Measurements from ENCODE around the gene AUTS2.

AUTS2 gene

GRCh38 chr7:69847921-69848612 lies 249.8 kb downstream of the AUTS2 start:
- no peak for DNase-seq
- in situ Hi-C loops (cut with MboI; ENCODE audit: low pct_unique_long_range_greater_than_20kb, low sequenced_read_pairs), result no loop called here

- no peak for DNase-seq
- in situ Hi-C loops (cut with MboI; ENCODE audit: low pct_unique_long_range_greater_than_20kb, low sequenced_read_pairs), result no loop called here
Observed at GRCh38 chr7:69849268-69849667, 251.0 kb downstream of the AUTS2 start.

DNA sequence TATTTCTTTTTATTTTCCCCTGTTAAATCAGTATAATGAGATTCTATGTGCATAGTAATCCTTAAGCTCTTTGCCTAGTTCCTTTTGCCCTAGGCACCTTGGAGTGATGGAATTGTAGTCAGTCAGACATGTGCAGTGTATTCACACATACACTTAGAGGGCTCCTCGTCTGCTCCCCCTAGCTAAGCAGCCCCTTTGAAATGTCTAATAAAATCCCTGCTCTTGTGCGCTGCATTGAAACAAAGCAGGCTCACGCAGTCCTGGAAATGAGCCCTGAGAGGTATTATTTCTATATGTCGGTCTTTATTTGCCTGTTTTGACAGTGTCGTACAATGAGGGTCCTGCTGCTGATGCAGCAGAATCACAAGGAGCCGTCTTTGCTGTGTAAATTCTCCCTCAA lies 258.7 kb downstream of the AUTS2 start:
- no peak for DNase-seq
- in situ Hi-C loops (cut with MboI; ENCODE audit: low pct_unique_long_range_greater_than_20kb, low sequenced_read_pairs), result no loop called here

- in situ Hi-C loops (cut with MboI; ENCODE audit: low pct_unique_long_range_greater_than_20kb, low sequenced_read_pairs), result no loop called here
Observed at GRCh38 chr7:69858471-69858870, 260.2 kb downstream of the AUTS2 start.

DNA sequence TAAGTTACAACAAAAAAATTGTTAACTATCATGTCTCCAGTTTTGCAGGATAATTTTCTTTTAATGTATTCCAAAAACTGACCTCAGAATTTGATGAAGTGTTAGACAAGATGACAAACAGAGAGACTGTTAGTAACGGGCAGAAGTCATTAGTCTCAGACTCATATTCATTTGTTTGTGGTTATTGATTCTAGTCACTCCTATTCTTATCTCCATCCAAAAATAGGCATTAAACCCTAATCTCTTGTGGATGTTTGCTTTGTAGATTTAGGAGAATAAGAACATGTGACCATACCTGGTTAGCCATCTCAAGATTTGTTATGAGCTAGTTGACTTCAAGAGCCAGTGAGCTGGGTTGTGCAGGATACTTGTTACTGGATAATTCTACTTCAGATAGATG lies 261.1 kb downstream of the AUTS2 start:
- in situ Hi-C loops (cut with MboI; ENCODE audit: low pct_unique_long_range_greater_than_20kb, low sequenced_read_pairs), result no loop called here
- DNase-seq, result no peak

More at GRCh38 chr7:69858471-69858870, 260.2 kb downstream of the AUTS2 start:
- DNase-seq, result no peak

GRCh38 chr7:69860486-69860885 lies 262.2 kb downstream of the AUTS2 start:
- DNase-seq, result no peak
- in situ Hi-C loops (cut with MboI; ENCODE audit: low pct_unique_long_range_greater_than_20kb, low sequenced_read_pairs), result no loop called here

- DNase-seq, result no peak
- in situ Hi-C loops (cut with MboI; ENCODE audit: low pct_unique_long_range_greater_than_20kb, low sequenced_read_pairs), result no loop called here
Observed at GRCh38 chr7:69860941-69861622, 262.8 kb downstream of the AUTS2 start.

DNA sequence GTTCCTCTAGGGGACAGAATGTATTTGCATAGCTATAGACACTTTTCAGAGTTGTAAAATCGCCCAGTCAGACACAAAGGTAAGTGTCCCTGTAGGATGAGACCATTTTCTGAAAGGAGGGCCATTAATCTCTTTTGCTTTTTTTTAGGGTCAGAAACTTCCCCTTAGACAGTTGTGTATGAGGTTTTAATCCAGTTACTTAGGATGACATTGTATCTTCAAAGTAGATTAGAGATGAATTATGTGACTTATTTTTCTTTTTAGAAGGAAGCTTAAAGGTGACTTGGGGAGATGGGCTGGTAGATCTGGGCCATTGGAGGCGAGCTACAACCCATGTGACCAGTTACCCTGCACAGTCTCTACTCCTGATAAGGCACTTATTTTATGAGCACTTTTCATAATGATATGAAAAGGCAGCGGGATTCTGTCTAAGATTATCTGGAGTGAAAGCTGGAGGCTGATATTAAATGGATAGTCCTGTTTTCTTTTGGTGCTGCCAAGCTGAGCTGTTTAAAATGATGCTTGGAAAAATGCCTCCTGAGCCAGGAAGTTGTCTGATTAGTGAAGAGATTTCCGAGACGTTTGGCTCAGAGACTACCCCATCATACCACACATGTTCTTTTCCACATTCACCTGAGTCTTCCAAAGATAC lies 264.3 kb downstream of the AUTS2 start:
- in situ Hi-C loops (cut with MboI; ENCODE audit: low pct_unique_long_range_greater_than_20kb, low sequenced_read_pairs), result no loop called here
- no peak for DNase-seq

DNA sequence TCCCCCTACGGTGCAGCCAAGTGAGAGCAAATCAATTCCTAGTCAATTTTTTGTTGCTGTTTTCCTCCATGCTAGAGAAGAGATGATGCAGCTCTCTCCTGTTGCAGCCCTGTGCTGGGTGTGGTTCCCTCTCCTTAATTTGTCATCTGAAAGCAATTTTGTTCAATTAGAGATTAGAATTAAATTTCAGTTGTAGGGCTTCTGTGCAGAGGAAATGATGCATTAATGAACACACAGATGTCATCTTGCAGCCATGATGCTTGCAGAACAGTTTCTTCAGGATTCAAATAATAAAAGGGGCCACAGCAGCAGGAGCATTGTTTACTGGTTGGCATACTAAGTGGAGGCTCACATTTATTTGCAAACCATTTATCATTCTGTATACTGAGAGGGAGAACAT lies 266.0 kb downstream of the AUTS2 start:
- in situ Hi-C loops (cut with MboI; ENCODE audit: low pct_unique_long_range_greater_than_20kb, low sequenced_read_pairs), result no loop called here
- no peak for DNase-seq

DNA sequence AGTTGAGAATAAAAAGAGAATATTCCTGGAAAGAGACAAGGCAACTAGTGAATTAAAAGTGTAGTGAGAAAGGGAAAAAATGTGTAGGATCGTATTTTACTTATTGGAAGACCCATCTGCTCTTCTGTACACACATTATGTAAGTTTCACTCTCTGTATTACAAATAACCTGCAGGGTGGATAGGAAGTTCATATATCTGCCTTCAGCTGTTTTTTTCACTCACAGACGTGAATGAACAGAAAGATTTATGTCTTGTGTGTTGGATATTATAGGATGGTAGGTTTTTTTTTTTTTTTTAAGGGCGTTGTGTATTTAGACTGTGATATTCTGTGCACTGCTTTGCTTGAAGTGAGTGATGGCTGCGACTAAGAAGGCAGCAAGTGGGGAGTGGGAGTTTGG lies 266.5 kb downstream of the AUTS2 start:
- in situ Hi-C loops (cut with MboI; ENCODE audit: low pct_unique_long_range_greater_than_20kb, low sequenced_read_pairs), result no loop called here

GRCh38 chr7:69868921-69869320 lies 270.6 kb downstream of the AUTS2 start:
- in situ Hi-C loops (cut with MboI; ENCODE audit: low pct_unique_long_range_greater_than_20kb, low sequenced_read_pairs), result no loop called here
- no peak for DNase-seq

More for the DNA sequence above, 266.5 kb downstream of the AUTS2 start:
- DNase-seq, result no peak

DNA sequence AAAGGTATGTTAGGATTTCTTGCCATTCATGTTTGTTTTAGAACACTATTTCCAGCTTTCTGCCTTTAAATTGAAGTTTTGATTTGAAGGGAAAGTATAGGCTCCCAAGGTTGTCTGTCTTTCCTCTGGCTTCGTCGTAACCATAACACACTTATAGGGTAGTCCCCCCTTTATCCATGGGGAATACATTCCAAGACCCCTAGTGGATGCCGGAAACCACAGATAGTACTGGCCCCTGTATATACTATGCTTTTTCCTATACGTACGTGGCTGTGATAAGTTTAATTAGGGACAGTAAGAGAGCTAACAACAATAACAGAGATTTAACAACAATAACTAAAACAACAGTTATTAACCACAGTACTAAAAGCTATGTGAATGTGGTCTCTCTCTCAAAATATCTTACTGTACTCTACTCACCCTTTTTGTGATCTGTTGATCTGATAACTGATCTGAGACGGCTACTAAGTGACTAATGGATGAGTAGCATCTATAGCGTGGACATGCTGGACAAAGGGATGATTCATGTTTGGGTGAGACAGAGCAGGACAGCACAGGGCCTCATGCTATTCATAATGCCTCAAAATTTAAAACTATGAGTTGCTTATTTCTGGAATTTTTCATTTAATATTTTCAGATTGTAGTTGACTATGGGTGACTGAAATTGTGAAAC lies 273.1 kb downstream of the AUTS2 start:
- no peak for DNase-seq

GRCh38 chr7:69871886-69872569 lies 273.8 kb downstream of the AUTS2 start:
- DNase-seq, result no peak
- in situ Hi-C loops (cut with MboI; ENCODE audit: low pct_unique_long_range_greater_than_20kb, low sequenced_read_pairs), result no loop called here

More for the DNA sequence above, 273.1 kb downstream of the AUTS2 start:
- in situ Hi-C loops (cut with MboI; ENCODE audit: low pct_unique_long_range_greater_than_20kb, low sequenced_read_pairs), result no loop called here

- no peak for DNase-seq
Observed at GRCh38 chr7:69873512-69873911, 275.2 kb downstream of the AUTS2 start.

DNA sequence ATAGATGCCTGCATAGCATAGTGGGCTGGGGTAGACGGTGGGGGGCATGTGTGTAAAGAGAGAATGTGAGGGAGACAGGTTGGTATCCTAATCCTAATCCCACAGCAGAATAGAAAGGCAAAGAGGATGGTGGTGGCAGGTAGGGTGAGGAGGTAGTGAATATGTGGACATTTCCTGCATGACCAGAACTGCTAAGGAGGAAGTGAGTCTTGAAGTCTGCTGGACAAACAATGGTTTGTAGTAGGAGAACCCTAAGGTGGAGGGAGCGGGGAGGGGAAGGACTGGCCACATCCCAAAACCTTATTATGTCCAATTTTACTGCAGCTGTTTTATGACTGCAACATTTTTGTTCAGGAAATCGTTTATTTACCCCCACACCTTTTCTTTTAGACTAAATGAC lies 279.7 kb downstream of the AUTS2 start:
- no peak for DNase-seq
- in situ Hi-C loops (cut with MboI; ENCODE audit: low pct_unique_long_range_greater_than_20kb, low sequenced_read_pairs), result no loop called here

More at GRCh38 chr7:69873512-69873911, 275.2 kb downstream of the AUTS2 start:
- in situ Hi-C loops (cut with MboI; ENCODE audit: low pct_unique_long_range_greater_than_20kb, low sequenced_read_pairs), result no loop called here

DNA sequence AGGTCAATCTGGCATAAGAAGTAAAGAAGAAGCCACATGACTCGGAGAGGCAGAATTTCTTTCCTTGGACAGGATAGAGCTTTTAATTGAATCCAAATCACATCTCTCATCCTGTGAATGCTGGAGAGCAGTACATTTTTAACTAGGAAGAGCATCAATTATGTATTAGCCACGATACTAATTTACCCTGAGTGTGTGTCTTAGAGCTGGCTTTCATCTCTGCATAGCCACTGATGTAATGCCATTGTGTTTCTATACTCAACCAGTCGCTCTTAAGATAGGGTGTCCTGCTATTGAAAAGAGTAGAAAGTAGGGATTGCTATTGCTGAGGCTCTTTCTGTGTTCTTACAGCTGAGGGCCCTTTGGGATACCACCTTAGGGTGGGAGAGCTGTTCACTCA lies 280.3 kb downstream of the AUTS2 start:
- DNase-seq, result no peak
- in situ Hi-C loops (cut with MboI; ENCODE audit: low pct_unique_long_range_greater_than_20kb, low sequenced_read_pairs), result no loop called here

DNA sequence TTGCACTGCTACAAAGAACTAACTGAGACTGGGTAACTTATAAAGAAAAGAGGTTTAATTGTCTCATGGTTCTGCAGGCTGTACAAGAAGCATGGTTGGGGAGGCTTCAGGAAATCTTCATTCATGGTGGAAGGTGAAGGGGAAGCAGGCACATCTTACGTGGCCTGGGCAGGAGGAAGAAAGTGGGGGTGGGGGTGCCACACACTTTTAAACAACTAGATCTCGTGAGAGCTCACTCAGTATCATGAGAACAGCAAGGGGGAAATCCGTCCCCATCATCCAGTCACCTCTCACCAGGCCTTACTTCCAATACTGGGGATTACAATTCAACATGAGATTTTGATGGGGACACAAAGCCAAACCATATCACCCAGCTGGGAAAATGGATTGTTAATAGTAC lies 281.7 kb downstream of the AUTS2 start:
- in situ Hi-C loops (cut with MboI; ENCODE audit: low pct_unique_long_range_greater_than_20kb, low sequenced_read_pairs), result no loop called here
- no peak for DNase-seq

GRCh38 chr7:69880840-69881239 lies 282.6 kb downstream of the AUTS2 start:
- DNase-seq, result no peak
- in situ Hi-C loops (cut with MboI; ENCODE audit: low pct_unique_long_range_greater_than_20kb, low sequenced_read_pairs), result no loop called here

DNA sequence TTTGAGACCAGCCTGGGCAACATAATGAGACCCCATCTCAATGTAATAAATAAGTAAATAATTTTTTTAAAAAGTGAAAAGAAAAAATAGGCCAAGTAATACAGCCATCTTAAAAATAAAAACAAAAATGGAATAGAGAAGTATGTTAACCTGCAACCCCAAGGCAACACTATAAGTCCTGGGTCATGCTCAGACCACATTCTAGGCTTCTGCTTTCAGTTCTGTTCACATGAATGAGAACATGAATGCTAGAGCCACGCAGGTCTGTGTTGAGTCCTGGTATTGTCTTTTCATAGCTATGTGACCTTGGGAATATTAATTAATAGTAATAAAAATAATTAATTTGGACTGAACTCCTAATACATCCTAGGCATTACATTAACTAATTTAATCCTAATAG lies 284.0 kb downstream of the AUTS2 start:
- no peak for DNase-seq
- in situ Hi-C loops (cut with MboI; ENCODE audit: low pct_unique_long_range_greater_than_20kb, low sequenced_read_pairs), result no loop called here

All from KBM-7 (cell line).